ENCODE data around the gene ZNF491. TPM values are rescaled to one million over a fixed set of nuclear protein-coding genes. Genes with fewer than 3 reads are reported as not detected.

Gene ZNF491
- total RNA-seq, 1 experiment from 2014 or later = not detected

GRCh38 chr19:11797491-11797890 lies 832 bp upstream of the ZNF491 start:
- no TSS peak for BruUV-seq (replicated peaks)
- no peaks in the 10 kb centered on the region for H3K9me2 ChIP-seq (ENCODE audit: insufficient read depth)
- H3K4me1 ChIP-seq (ENCODE audit: control insufficient read depth in 1 of 2, insufficient read depth in 2 of 2, low read length in 2 of 2) = no peaks in the 10 kb centered on the region
- no peak overlapping the region for H3K9ac ChIP-seq (ENCODE audit: low read length)
- no peak overlapping the region for H3K27ac ChIP-seq (ENCODE audit: low read depth, low read length)
- RAD21 ChIA-PET (ENCODE audit: low non-redundant PET in 1 of 2, low total read pairs in 2 of 2, uncharacterized antibody in 2 of 2, unreplicated experiment in 2 of 2) = interaction anchor here (0.6 to 0.8 kb wide), 3 partner anchors 191 to 343 kb away, joined by 3 read pairs; partner anchors contain the start of gene ZNF20 (in 1 of the 2)
- CTCF ChIA-PET = interaction anchor here (0.6 to 1.0 kb wide), 5 partner anchors 14 to 191 kb away, joined by 3 to 5 read pairs (median 4); no protein-coding TSS in a partner anchor
- peaks cover 0 to 3% of the 10 kb centered on the region in 2 experiments; a peak in 1 of 4 replicates for H3K9me3 ChIP-seq (ENCODE audit: control insufficient read depth in 1 of 2, insufficient read depth in 1 of 2, low read depth in 1 of 2, low read length in 2 of 2)
- peak; percentile 95 for ATAC-seq
- H3K79me2 ChIP-seq (ENCODE audit: insufficient read depth, low read length) = no peaks in the 10 kb centered on the region
- H3K36me3 ChIP-seq (ENCODE audit: control insufficient read depth in 1 of 2, insufficient read depth in 2 of 2, low read length in 2 of 2) = no peaks in the 10 kb centered on the region
- DNase-seq (ENCODE audit: low read depth, low spot score) = peak; percentile 36
- H2AFZ ChIP-seq (ENCODE audit: low read depth, low read length, poor library complexity, severe bottlenecking) = no peak overlapping the region
- POLR2A ChIA-PET = no interaction called here
- intact Hi-C loops (cut with micrococcal nuclease) = loop anchor here (1.0 to 5.0 kb wide), 2 partner anchors 192 to 235 kb away; no protein-coding TSS in a partner anchor
- H4K20me1 ChIP-seq (ENCODE audit: insufficient read depth) = no peaks in the 10 kb centered on the region
- no peak overlapping the region for H3K4me3 ChIP-seq (replicated peaks in 1 of 2; ENCODE audit: low read depth in 1 of 2, low read length in 2 of 2)
- no peak overlapping the region for H3K4me2 ChIP-seq (ENCODE audit: low read length)
- no peaks in the 10 kb centered on the region for H3K27me3 ChIP-seq (ENCODE audit: insufficient read depth, low read length)
- TF ChIP-seq CTCF (IDR thresholded peaks at IDR 0.05 in 2 of 3, conservative IDR thresholded peaks at IDR 0.05 in 1 of 3; ENCODE audit: borderline replicate concordance in 1 of 3, insufficient read depth in 1 of 3, low read depth in 2 of 3, low read length in 2 of 3) (peak; percentile 56 to 74 (median 72); a peak in 5 of 6 replicates), EZH2 (IDR thresholded peaks at IDR 0.05) (no peak), RAD21 (IDR thresholded peaks at IDR 0.05; ENCODE audit: low read depth) (peak; percentile 72)

- Histone ChIP-seq H3K9me3 (ENCODE audit: control insufficient read depth in 1 of 2, insufficient read depth in 1 of 2, low read depth in 1 of 2, low read length in 2 of 2) (peaks cover 25% of the 10 kb centered on the region in 2 experiments; a peak in 2 of 4 replicates), H4K20me1 (ENCODE audit: insufficient read depth) (no peaks in the 10 kb centered on the region), H3K27me3 (ENCODE audit: insufficient read depth, low read length) (no peaks in the 10 kb centered on the region), H3K4me1 (ENCODE audit: control insufficient read depth in 1 of 2, insufficient read depth in 2 of 2, low read length in 2 of 2) (no peaks in the 10 kb centered on the region), H3K9me2 (ENCODE audit: insufficient read depth) (no peaks in the 10 kb centered on the region), H3K27ac (ENCODE audit: low read depth, low read length) (no peak overlapping the region), H3K36me3 (ENCODE audit: control insufficient read depth in 1 of 2, insufficient read depth in 2 of 2, low read length in 2 of 2) (no peaks in the 10 kb centered on the region), H3K9ac (ENCODE audit: low read length) (no peak overlapping the region), H3K79me2 (ENCODE audit: insufficient read depth, low read length) (no peaks in the 10 kb centered on the region), H3K4me2 (ENCODE audit: low read length) (no peak overlapping the region), H3K4me3 (replicated peaks in 1 of 2; ENCODE audit: low read depth in 1 of 2, low read length in 2 of 2) (no peak overlapping the region), H2AFZ (ENCODE audit: low read depth, low read length, poor library complexity, severe bottlenecking) (no peak overlapping the region)
- CTCF ChIA-PET = no interaction called here
- ATAC-seq (no peak), DNase-seq (ENCODE audit: low read depth, low spot score) (no peak)
- RAD21 ChIA-PET (ENCODE audit: low non-redundant PET in 1 of 2, low total read pairs in 2 of 2, uncharacterized antibody in 2 of 2, unreplicated experiment in 2 of 2) = no interaction called here
- intact Hi-C loops (cut with micrococcal nuclease) = no loop called here
- no TSS peak for BruUV-seq (replicated peaks)
- TF ChIP-seq CBX3 (IDR thresholded peaks at IDR 0.05; ENCODE audit: low read depth) = no peak
- peak; percentile 64 for TF ChIP-seq ZNF274 (IDR thresholded peaks at IDR 0.05; ENCODE audit: low read depth, low read length)
- POLR2A ChIA-PET = no interaction called here
Measured at GRCh38 chr19:11806354-11807098, 8.2 kb downstream of the ZNF491 start.

All from HCT116 (cell line).